ENCODE measurements around the gene TCF3. TPM values are rescaled to one million over a fixed set of nuclear protein-coding genes. Genes with fewer than 3 reads are reported as not detected.

The TCF3 gene
- polyA plus RNA-seq, 3 donors = 2.4 to 36.2 (median 3.3) TPM

GRCh38 chr19:1591421-1592023 is 60.9 kb downstream of the TCF3 start:
- DNase-seq = no peak
- intact Hi-C loops (cut with micrococcal nuclease) = loop anchor here (1.0 to 5.0 kb wide), 2 partner anchors 13 to 61 kb away; partner anchors contain the start of gene TCF3 (in 1 of the 2)

More at GRCh38 chr19:1591421-1592023, 60.9 kb downstream of the TCF3 start:
- Mint-ChIP-seq H3K27ac (peak overlapping the region; percentile 75 to 89 (median 82)), H3K4me1 (peaks cover 28% of the 10 kb centered on the region), H3K27me3 (ENCODE audit: low read depth in 3 of 3) (peaks cover 0 to 2% (median 0%) of the 10 kb centered on the region in 3 donors), H3K4me3 (peak overlapping the region; percentile 83 to 91), H3K9me3 (no peaks in the 10 kb centered on the region), H3K36me3 (peaks cover 7 to 18% of the 10 kb centered on the region in 2 donors)
- Histone ChIP-seq H3K36me3 (replicated peaks in 1 of 2; ENCODE audit: control insufficient read depth in 1 of 2, insufficient read depth in 2 of 2, low read length in 2 of 2) (peaks cover 2 to 4% of the 10 kb centered on the region in 2 donors), H2AFZ (ENCODE audit: insufficient read depth, low read depth, low read length, poor library complexity, severe bottlenecking) (peak overlapping the region; percentile 83), H3K9ac (ENCODE audit: insufficient read depth, low read length, poor library complexity, severe bottlenecking) (peak overlapping the region; percentile 83), H3K79me2 (ENCODE audit: insufficient read depth, low read length) (peaks cover 52% of the 10 kb centered on the region), H3K27ac (ENCODE audit: low read depth in 1 of 2, low read length in 2 of 2) (peak overlapping the region; percentile 74 to 90), H3K4me1 (ENCODE audit: control insufficient read depth in 1 of 2, insufficient read depth in 2 of 2, low read length in 2 of 2) (peaks cover 28 to 36% of the 10 kb centered on the region in 2 donors), H4K20me1 (ENCODE audit: insufficient read depth, low read length) (peaks cover 31% of the 10 kb centered on the region), H3K27me3 (ENCODE audit: control insufficient read depth in 2 of 2, insufficient read depth in 2 of 2, low read length in 2 of 2) (no peaks in the 10 kb centered on the region), H3K4me2 (replicated peaks; ENCODE audit: extremely low read depth, low read length, poor library complexity, severe bottlenecking) (peak overlapping the region; percentile 93), H3K4me3 (replicated peaks in 1 of 3; ENCODE audit: low read depth in 2 of 3, low read length in 3 of 3) (peak overlapping the region; percentile 47 to 86 (median 78)), H3K9me3 (replicated peaks in 1 of 2; ENCODE audit: control insufficient read depth in 1 of 2, insufficient read depth in 1 of 2, low read length in 2 of 2) (no peaks in the 10 kb centered on the region)
- TF ChIP-seq CTCF (IDR thresholded peaks at IDR 0.05) = no peak
- WGBS (ENCODE audit: insufficient coverage) = under 1% methylated on average over 24 of the region's 31 CpGs
